Measurements from ENCODE around the gene BORCS5. TPM values are rescaled to one million over a fixed set of nuclear protein-coding genes. Genes with fewer than 3 reads are reported as not detected.

BORCS5 gene
- total RNA-seq, 4 donors from 2014 or later: 10.3 to 23.7 (median 19.6) TPM

GRCh38 chr12:12365446-12365802 is 8.5 kb downstream of the BORCS5 start:
- 94 to 97% methylated on average over 5 of the region's 5 CpGs for WGBS, 2 donors
- Histone ChIP-seq H3K36me3 (peaks cover 0 to 4% of the 10 kb centered on the region in 2 donors), H3K27ac (no peak overlapping the region), H3K27me3 (no peaks in the 10 kb centered on the region), H3K4me3 (replicated peaks in 1 of 3) (no peak overlapping the region), H3K4me1 (no peaks in the 10 kb centered on the region), H3K9me3 (no peaks in the 10 kb centered on the region)
- intact Hi-C loops (cut with DNase I): no loop called here
- no peak for DNase-seq
- TF ChIP-seq POLR2A (IDR thresholded peaks at IDR 0.05) (no peak), CTCF (IDR thresholded peaks at IDR 0.05) (no peak)

- H3K27ac ChIP-seq: no peak overlapping the region
- TF ChIP-seq CTCF (IDR thresholded peaks at IDR 0.05) (no peak), POLR2A (IDR thresholded peaks at IDR 0.05) (no peak)
- intact Hi-C loops (cut with DNase I): no loop called here
Observed at GRCh38 chr12:12365931-12366431, 9.1 kb downstream of the BORCS5 start.

GRCh38 chr12:12366701-12367481 is 10.0 kb downstream of the BORCS5 start:
- 92% methylated on average over 4 of the region's 4 CpGs for WGBS, 2 donors
- DNase-seq: no peak
- Histone ChIP-seq H3K4me1 (no peaks in the 10 kb centered on the region), H3K9me3 (no peaks in the 10 kb centered on the region), H3K36me3 (peaks cover 0 to 4% of the 10 kb centered on the region in 2 donors), H3K27me3 (no peaks in the 10 kb centered on the region), H3K4me3 (replicated peaks in 1 of 3) (no peak overlapping the region), H3K27ac (no peak overlapping the region)
- intact Hi-C loops (cut with DNase I): no loop called here
- TF ChIP-seq POLR2A (IDR thresholded peaks at IDR 0.05) (no peak), CTCF (IDR thresholded peaks at IDR 0.05) (no peak)

More at GRCh38 chr12:12365931-12366431, 9.1 kb downstream of the BORCS5 start:
- WGBS, 2 donors: 76 to 81% methylated on average over 4 of the region's 4 CpGs
- Histone ChIP-seq H3K4me3 (replicated peaks in 1 of 3) (no peak overlapping the region), H3K4me1 (no peaks in the 10 kb centered on the region), H3K9me3 (no peaks in the 10 kb centered on the region), H3K36me3 (peaks cover 0 to 4% of the 10 kb centered on the region in 2 donors), H3K27me3 (no peaks in the 10 kb centered on the region)
- no peak for DNase-seq

- TF ChIP-seq POLR2A (IDR thresholded peaks at IDR 0.05) (no peak), CTCF (IDR thresholded peaks at IDR 0.05) (no peak)
- no peak overlapping the region for H3K4me3 ChIP-seq (replicated peaks in 1 of 3)
- H3K36me3 ChIP-seq: peaks cover 0 to 4% of the 10 kb centered on the region in 2 donors
- 90 to 96% methylated on average over 4 of the region's 4 CpGs for WGBS, 2 donors
- H3K27ac ChIP-seq: no peak overlapping the region
- H3K27me3 ChIP-seq: no peaks in the 10 kb centered on the region
- no peak for DNase-seq
- no peaks in the 10 kb centered on the region for H3K4me1 ChIP-seq
- intact Hi-C loops (cut with DNase I): no loop called here
- H3K9me3 ChIP-seq: no peaks in the 10 kb centered on the region
Observed at GRCh38 chr12:12367482-12367998, 10.7 kb downstream of the BORCS5 start.

Data from thyroid gland (tissue), 4 donors.